AG04450 (cell line): ENCODE measurements around the gene TMEM273. TPM values are rescaled to one million over a fixed set of nuclear protein-coding genes. Genes with fewer than 3 reads are reported as not detected.

Source experiments
- CTCF ChIA-PET: fragments of 300-600, 350-600 bp; formaldehyde crosslinking; extraction: SDS; loops from one replicate; lab custom pipeline; 2022; ENCODE audit warnings: antibody characterized with exemption, inconsistent platforms; lab: Charles Lee
- POLR2A ChIA-PET: fragments of 350-600 bp; formaldehyde crosslinking; extraction: SDS; loops from one replicate; lab custom pipeline; 2021; ENCODE audit warnings: antibody characterized with exemption, inconsistent platforms; lab: Yijun Ruan, JAX
- DNase-seq: peaks from one replicate; pipeline ENCODE4 v3.0.0-alpha.2; 2011; ENCODE audit warnings: low read depth, low spot score
- H3K27ac ChIP-seq: one replicate; pipeline ENCODE4 v1.5.1; 2012; ENCODE audit warnings: low read depth, low read length, control low read depth
- H3K27me3 ChIP-seq: one replicate; pipeline ENCODE4 v1.6.0; 2012; ENCODE audit warnings: low read length; ENCODE audit not compliant: control insufficient read depth, insufficient read depth
- H3K4me3 ChIP-seq: 2 replicates; pipeline ENCODE4 v1.5.1; 2011; ENCODE audit warnings: mild to moderate bottlenecking, low read depth, low read length, control low read depth
- H3K9me3 ChIP-seq: 2 replicates; pipeline ENCODE4 v1.5.1; 2012; ENCODE audit warnings: low read length; ENCODE audit not compliant: control insufficient read depth, insufficient read depth
- CTCF ChIP-seq: IDR thresholded peaks from 2 replicates; pipeline ENCODE4 v1.5.1; 2011; ENCODE audit warnings: low read depth, low read length, control low read depth, inconsistent platforms
- polyA minus RNA-seq: library from RNA; depleted of rRNA, polyadenylated mRNA; stranded (reverse); fragments of >200 nt; gene quantifications from 2 replicates; pipeline ENCODE4 v1.2.3, GENCODE V29; 2011; rRNA and poly(A)+ RNA removed
- polyA plus RNA-seq: library from polyadenylated mRNA; depleted of rRNA; stranded (reverse); fragments of >200 nt; gene quantifications from 2 replicates; pipeline ENCODE4 v1.2.3, GENCODE V29; 2011; rRNA removed

Gene TMEM273
- polyA plus RNA-seq (not detected in 2 replicates), polyA minus RNA-seq (not detected in 2 replicates)

GRCh38 chr10:49187950-49188761 lies at the start of gene TMEM273:
TSS of gene TMEM273 (minus strand) at chr10:49188391. CDS start at chr10:49188336, 55 bp downstream.
- ChIA-PET POLR2A (no interaction called here), CTCF (no interaction called here)
- DNase-seq, result no peak
- TF ChIP-seq CTCF, result no peak
- Histone ChIP-seq H3K4me3 (no peak within 1 kb of the TSS), H3K27ac (no peak within 1 kb of the TSS), H3K9me3 (no peaks in the 10 kb centered on the region; the same call in 1 of the 2 replicates), H3K27me3 (peaks cover 8% of the 10 kb centered on the region)

- H3K27me3 ChIP-seq, result peaks cover 9% of the 10 kb centered on the region
- H3K9me3 ChIP-seq, result no peaks in the 10 kb centered on the region
- no peak overlapping the region for H3K27ac ChIP-seq
- ChIA-PET POLR2A (no interaction called here), CTCF (no interaction called here)
- no peak overlapping the region for H3K4me3 ChIP-seq
- no peak for TF ChIP-seq CTCF
- DNase-seq, result no peak
Measured at GRCh38 chr10:49237985-49238384, 49.8 kb upstream of the TMEM273 start.

GRCh38 chr10:49235392-49235791 lies 47.2 kb upstream of the TMEM273 start:
- H3K9me3 ChIP-seq, result no peaks in the 10 kb centered on the region

GRCh38 chr10:49231086-49231820 lies 43.1 kb upstream of the TMEM273 start:
- CTCF ChIA-PET, result no interaction called here
- POLR2A ChIA-PET, result no interaction called here
- Histone ChIP-seq H3K27me3 (peaks cover 2% of the 10 kb centered on the region), H3K9me3 (no peaks in the 10 kb centered on the region; the same call in 1 of the 2 replicates), H3K4me3 (no peak overlapping the region), H3K27ac (no peak overlapping the region)
- no peak for DNase-seq
- TF ChIP-seq CTCF, result no peak

More at GRCh38 chr10:49235392-49235791, 47.2 kb upstream of the TMEM273 start:
- H3K27ac ChIP-seq, result no peak overlapping the region
- ChIA-PET POLR2A (no interaction called here), CTCF (no interaction called here)
- H3K4me3 ChIP-seq, result no peak overlapping the region
- DNase-seq, result no peak
- peaks cover 7% of the 10 kb centered on the region for H3K27me3 ChIP-seq
- no peak for TF ChIP-seq CTCF

GRCh38 chr10:49230004-49230403 lies 41.8 kb upstream of the TMEM273 start:
- ChIA-PET CTCF (no interaction called here), POLR2A (no interaction called here)
- TF ChIP-seq CTCF, result no peak
- no peak for DNase-seq
- Histone ChIP-seq H3K9me3 (no peaks in the 10 kb centered on the region; the same call in 1 of the 2 replicates), H3K4me3 (no peak overlapping the region), H3K27me3 (peaks cover 2% of the 10 kb centered on the region), H3K27ac (no peak overlapping the region)
